Measurements from ENCODE around the gene SIGLEC8. TPM values are rescaled to one million over a fixed set of nuclear protein-coding genes. Genes with fewer than 3 reads are reported as not detected.

SIGLEC8 gene
- total RNA-seq, 1 experiment from 2014 or later: not detected

DNA sequence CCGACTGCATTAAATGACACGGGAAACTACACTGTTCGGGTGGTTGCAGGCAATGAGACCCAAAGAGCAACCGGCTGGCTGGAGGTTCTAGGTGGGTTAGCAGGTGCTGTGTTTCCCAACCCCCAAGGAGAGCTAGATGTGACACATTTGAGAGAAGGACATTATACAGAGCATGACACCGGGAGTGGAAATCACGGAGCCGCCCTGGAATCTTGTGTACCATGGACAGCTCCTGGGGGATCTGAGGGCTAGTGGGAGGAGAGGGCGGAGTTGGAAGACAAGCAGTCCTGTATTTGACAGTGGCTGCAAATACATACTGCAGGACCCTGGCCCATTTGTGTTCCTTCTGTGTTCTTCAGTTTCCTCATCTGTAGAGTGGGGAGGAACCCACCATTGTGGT is 22.3 kb upstream of the SIGLEC8 start:
- ChIA-PET POLR2A (no interaction called here), CTCF (no interaction called here)
- no peak overlapping the region for H3K27ac Mint-ChIP-seq (ENCODE audit: unreplicated experiment)

DNA sequence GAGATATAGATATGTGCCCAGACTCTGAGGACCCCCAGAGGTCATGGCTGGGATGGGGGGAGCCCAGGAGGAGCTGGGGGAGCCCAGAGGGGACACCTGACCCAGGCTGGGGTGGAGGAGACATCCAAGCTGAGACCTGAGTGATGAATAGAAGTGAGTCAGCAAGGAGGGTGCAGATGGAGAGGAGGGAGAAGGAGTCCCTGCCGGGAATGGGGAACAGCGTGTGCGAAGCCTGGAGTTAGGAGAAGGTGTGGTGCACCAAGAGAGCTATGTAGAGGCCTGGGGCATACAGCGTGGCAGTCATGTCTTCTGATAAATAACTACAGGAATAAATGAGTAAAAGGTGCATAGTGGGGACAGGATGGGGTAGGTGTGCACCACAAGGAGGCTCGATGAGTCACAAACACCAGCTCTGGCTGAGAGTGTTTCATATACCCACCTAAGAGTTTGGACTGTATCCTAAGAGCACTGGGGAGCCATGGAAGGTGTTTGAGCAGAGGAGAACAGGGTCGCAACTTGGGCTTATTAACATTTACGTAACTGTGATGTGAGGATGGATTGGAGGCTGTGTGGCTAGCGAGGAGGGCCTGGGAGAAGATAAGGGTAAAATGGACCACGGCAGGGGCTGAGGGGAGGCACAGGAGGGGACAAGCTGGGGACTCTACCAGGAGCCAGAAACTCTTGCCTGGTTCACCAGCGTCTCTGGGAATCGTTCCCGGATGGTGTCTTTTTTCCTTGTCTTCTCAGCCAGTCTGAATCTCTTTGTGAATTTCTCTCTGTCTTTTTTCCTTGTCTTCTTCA is 21.5 kb upstream of the SIGLEC8 start:
- Histone ChIP-seq H3K9me3 (0 out of 2 replicates have a peak, but pooled peaks cover 3% of the 10 kb centered on the region), H3K4me3 (ENCODE audit: low read depth, low read length) (no peak overlapping the region), H3K4me1 (peaks cover 11% of the 10 kb centered on the region), H3K36me3 (ENCODE audit: control insufficient read depth, insufficient read depth, low read length) (no peaks in the 10 kb centered on the region), H3K27me3 (replicated peaks; ENCODE audit: control insufficient read depth, insufficient read depth, low read length) (no peaks in the 10 kb centered on the region)
- H3K4me3 Mint-ChIP-seq (ENCODE audit: unreplicated experiment): no peak overlapping the region
- ChIA-PET POLR2A (no interaction called here), CTCF (interaction anchor here (0.6 kb wide), 1 partner anchor 59 kb away, joined by 3 read pairs; no protein-coding TSS in a partner anchor)
- H3K27me3 Mint-ChIP-seq (ENCODE audit: insufficient read depth, unreplicated experiment): no peaks in the 10 kb centered on the region
- TF ChIP-seq, protein P1, sequence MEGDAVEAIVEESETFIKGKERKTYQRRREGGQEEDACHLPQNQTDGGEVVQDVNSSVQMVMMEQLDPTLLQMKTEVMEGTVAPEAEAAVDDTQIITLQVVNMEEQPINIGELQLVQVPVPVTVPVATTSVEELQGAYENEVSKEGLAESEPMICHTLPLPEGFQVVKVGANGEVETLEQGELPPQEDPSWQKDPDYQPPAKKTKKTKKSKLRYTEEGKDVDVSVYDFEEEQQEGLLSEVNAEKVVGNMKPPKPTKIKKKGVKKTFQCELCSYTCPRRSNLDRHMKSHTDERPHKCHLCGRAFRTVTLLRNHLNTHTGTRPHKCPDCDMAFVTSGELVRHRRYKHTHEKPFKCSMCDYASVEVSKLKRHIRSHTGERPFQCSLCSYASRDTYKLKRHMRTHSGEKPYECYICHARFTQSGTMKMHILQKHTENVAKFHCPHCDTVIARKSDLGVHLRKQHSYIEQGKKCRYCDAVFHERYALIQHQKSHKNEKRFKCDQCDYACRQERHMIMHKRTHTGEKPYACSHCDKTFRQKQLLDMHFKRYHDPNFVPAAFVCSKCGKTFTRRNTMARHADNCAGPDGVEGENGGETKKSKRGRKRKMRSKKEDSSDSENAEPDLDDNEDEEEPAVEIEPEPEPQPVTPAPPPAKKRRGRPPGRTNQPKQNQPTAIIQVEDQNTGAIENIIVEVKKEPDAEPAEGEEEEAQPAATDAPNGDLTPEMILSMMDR (IDR thresholded peaks at IDR 0.05; ENCODE audit: insufficient read depth in 1 of 2, low read depth in 1 of 2, low read length in 1 of 2, severe bottlenecking in 1 of 2, unreplicated experiment in 1 of 2): no peak
- intact Hi-C loops (cut with micrococcal nuclease; ENCODE audit: unreplicated experiment): no loop called here
- DNase-seq: no peak
- H3K36me3 Mint-ChIP-seq (ENCODE audit: insufficient read depth, unreplicated experiment): peaks cover 5% of the 10 kb centered on the region
- peaks cover 10% of the 10 kb centered on the region for H3K9me3 Mint-ChIP-seq (ENCODE audit: unreplicated experiment)
- H3K27ac Mint-ChIP-seq (ENCODE audit: unreplicated experiment): no peak overlapping the region
- no TSS peak for BruUV-seq (replicated peaks)
- H3K4me1 Mint-ChIP-seq (ENCODE audit: low read depth, unreplicated experiment): peaks cover 19% of the 10 kb centered on the region

More for the DNA sequence above, 22.3 kb upstream of the SIGLEC8 start:
- H3K27me3 ChIP-seq (replicated peaks; ENCODE audit: control insufficient read depth, insufficient read depth, low read length): no peaks in the 10 kb centered on the region
- peaks cover 10% of the 10 kb centered on the region for H3K4me1 Mint-ChIP-seq (ENCODE audit: low read depth, unreplicated experiment)
- intact Hi-C loops (cut with micrococcal nuclease; ENCODE audit: unreplicated experiment): no loop called here
- no peak overlapping the region for H3K4me3 ChIP-seq (ENCODE audit: low read depth, low read length)
- no peaks in the 10 kb centered on the region for H3K27me3 Mint-ChIP-seq (ENCODE audit: insufficient read depth, unreplicated experiment)
- no peak overlapping the region for H3K4me3 Mint-ChIP-seq (ENCODE audit: unreplicated experiment)
- 0 out of 2 replicates have a peak, but pooled peaks cover 3% of the 10 kb centered on the region for H3K9me3 ChIP-seq
- H3K9me3 Mint-ChIP-seq (ENCODE audit: unreplicated experiment): peaks cover 12% of the 10 kb centered on the region
- peak; percentile 61 to 70 for DNase-seq
- H3K36me3 ChIP-seq (ENCODE audit: control insufficient read depth, insufficient read depth, low read length): no peaks in the 10 kb centered on the region
- TF ChIP-seq, protein P1 (IDR thresholded peaks at IDR 0.05; ENCODE audit: insufficient read depth in 1 of 2, low read depth in 1 of 2, low read length in 1 of 2, severe bottlenecking in 1 of 2, unreplicated experiment in 1 of 2): no peak
- H3K4me1 ChIP-seq: peaks cover 2% of the 10 kb centered on the region
- no TSS peak for BruUV-seq (replicated peaks)
- no peaks in the 10 kb centered on the region for H3K36me3 Mint-ChIP-seq (ENCODE audit: insufficient read depth, unreplicated experiment)

DNA sequence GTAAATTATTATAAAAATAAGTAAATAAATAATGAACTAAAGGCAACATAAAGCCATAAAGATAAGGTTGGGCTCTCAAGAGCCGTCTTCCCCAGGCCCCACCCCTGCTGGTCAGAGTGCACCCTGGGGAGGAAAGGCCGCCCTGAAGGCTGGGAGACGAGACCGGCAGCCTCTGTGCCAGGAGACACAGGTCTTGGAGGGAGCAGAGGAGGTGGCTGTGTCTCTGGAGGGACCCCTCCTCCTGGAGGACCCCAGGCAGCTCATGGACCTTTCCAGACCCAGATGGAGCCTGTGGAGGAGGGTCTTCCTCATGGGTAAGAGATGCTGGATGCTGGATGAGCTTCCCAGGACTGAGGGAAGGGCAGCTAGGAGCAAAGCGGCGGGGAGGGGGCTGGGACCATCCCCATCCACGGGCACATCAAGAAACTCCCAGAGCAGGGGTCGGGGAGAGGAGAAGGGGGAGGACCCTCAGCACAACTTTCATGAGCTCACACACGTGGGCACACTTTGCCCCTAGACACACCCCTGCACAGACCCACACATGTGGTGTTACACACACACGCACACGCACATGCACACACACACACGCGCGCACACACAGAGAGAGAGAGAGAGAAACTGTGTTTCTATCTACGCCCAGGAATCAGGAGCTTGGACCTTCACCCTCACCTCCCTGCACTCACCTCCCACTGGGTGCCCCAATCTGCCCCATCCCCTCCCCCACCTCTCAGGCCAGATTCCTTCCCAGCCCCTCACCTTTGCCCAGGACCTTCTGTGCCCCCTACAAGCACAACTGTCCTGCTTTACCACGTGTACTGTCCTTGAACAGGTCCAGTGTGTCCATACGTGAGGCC is 20.4 kb upstream of the SIGLEC8 start, which contains the start of gene CEACAM18:
Gene CEACAM18 (plus strand): TSS at position 159 of the 854 bp plus-strand sequence.
- peaks cover 24% of the 10 kb centered on the region for H3K4me1 Mint-ChIP-seq (ENCODE audit: low read depth, unreplicated experiment)
- Histone ChIP-seq H3K27me3 (replicated peaks; ENCODE audit: control insufficient read depth, insufficient read depth, low read length) (no peaks in the 10 kb centered on the region), H3K4me3 (ENCODE audit: low read depth, low read length) (peak within 1 kb of the TSS; percentile 17; the same call in 1 of the 2 replicates), H3K4me1 (peaks cover 22% of the 10 kb centered on the region), H3K9me3 (0 out of 2 replicates have a peak, but pooled peaks cover 3% of the 10 kb centered on the region), H3K36me3 (ENCODE audit: control insufficient read depth, insufficient read depth, low read length) (no peaks in the 10 kb centered on the region)
- CTCF ChIA-PET: no interaction called here
- POLR2A ChIA-PET: no interaction called here
- BruUV-seq (replicated peaks): no TSS peak
- peaks cover 10% of the 10 kb centered on the region for H3K9me3 Mint-ChIP-seq (ENCODE audit: unreplicated experiment)
- H3K27me3 Mint-ChIP-seq (ENCODE audit: insufficient read depth, unreplicated experiment): no peaks in the 10 kb centered on the region
- TF ChIP-seq, protein P1 (IDR thresholded peaks at IDR 0.05; ENCODE audit: insufficient read depth in 1 of 2, low read depth in 1 of 2, low read length in 1 of 2, severe bottlenecking in 1 of 2, unreplicated experiment in 1 of 2): no peak
- DNase-seq: peak in 1 of 2 experiments; percentile 76
- H3K4me3 Mint-ChIP-seq (ENCODE audit: unreplicated experiment): peak within 1 kb of the TSS; percentile 49
- peaks cover 5% of the 10 kb centered on the region for H3K36me3 Mint-ChIP-seq (ENCODE audit: insufficient read depth, unreplicated experiment)
- intact Hi-C loops (cut with micrococcal nuclease; ENCODE audit: unreplicated experiment): no loop called here
- no peak within 1 kb of the TSS for H3K27ac Mint-ChIP-seq (ENCODE audit: unreplicated experiment)
